ENCODE measurements around the gene FBXO30.
A peak's percentile ranks its signal among the peaks of the same experiment; 100 is the strongest.

Gene FBXO30, protein sequence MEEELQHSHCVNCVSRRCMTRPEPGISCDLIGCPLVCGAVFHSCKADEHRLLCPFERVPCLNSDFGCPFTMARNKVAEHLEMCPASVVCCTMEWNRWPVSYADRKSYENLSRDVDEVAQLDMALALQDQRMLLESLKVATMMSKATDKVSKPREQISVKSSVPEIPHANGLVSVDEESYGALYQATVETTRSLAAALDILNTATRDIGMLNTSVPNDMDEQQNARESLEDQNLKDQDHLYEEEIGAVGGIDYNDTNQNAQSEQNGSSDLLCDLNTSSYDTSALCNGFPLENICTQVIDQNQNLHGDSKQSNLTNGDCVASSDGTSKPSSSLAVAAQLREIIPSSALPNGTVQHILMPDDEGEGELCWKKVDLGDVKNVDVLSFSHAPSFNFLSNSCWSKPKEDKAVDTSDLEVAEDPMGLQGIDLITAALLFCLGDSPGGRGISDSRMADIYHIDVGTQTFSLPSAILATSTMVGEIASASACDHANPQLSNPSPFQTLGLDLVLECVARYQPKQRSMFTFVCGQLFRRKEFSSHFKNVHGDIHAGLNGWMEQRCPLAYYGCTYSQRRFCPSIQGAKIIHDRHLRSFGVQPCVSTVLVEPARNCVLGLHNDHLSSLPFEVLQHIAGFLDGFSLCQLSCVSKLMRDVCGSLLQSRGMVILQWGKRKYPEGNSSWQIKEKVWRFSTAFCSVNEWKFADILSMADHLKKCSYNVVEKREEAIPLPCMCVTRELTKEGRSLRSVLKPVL

DNA sequence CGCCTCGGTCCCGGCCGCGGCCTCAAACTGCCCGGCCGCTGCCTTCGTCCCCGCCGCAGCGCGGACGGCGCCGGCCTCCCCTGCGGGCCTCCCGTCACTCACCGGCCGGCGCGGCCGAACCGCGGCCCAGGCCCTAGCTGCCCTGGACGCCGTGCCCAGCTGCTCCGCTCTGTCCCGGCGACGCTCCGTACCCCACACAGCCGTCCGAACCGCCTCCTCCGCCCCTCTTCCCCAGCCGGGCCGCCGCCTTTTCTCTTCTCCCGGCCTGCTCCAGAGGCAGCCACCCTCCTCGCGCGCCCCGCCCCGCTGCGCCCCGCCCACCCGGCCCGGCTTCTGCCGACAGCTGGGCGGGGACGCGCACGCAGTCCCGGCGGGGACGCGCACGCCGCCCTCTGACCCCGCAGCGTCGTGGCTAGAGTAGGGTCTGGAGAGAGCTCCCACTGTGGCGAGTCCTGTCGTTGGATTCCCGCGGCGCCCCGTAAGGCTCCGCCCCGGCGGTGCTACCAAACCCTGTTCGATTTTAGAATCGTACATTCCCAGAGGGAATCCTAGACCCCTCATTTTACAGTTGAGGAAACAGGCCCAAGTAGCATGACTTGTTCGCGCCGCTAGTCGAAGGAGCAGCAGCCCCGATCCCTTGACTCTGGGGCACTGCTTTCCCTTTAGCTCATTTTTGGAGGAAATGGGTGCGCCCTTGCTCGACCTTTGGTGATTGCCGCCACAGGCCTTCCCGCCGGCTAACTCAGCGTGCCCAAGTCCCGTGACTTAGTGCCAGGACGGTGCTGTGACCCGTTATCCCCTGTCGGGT lies at the start of gene FBXO30:
Gene FBXO30, minus strand, starts transcription at position 295 of the 808 bp plus-strand sequence. CDS start 8,390 bp downstream, outside the sequence.
- peak; percentile 71 for DNase-seq

DNA sequence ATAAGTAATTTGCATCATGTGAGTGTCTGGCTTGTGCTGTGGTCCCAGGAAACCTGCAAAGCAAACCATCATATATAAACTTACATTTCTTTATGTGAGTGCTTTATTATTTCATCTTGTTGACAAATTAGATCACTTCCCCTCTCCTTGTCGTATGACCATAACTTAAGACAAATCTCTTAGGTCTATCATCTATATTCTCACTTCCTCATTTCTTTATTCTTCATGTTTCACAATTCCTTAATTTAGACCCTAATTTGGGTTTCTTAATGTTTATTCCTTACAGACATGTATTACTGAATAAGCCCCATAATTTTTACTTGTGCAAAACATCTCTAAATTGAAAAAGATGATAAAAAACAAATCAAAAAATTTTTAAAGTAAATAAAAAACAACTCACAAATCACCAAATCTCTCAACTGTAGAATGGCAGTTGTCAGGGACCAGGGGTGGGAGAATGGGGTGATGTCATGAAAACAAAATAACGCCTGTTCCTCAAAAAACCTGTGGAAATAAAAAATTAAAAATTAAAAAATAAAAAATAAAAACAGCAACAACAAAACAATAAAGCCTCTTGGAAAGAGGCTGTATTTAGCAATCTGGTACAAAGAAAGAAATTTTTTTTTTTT lies 49.5 kb upstream of the FBXO30 start:
- no peak for DNase-seq

DNA sequence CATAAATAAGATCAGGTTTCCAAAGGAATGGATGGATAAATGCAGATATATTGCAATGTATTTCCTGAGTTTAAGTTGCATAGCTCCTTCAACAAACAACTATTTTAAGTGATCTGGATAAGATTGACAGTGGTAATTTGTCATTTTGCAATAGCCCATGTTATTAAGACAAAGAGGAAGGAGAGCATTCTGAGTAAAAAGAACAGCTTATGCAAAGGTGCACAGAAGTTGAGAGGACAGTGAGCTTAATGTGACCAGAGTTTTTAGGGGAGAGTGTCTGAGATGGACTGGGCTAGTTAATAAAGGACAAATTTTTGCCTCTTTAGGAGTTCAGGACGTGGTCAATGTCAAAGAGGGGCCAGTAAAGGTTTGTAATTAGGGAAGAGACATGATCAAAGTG lies 48.8 kb upstream of the FBXO30 start:
- DNase-seq: no peak

DNA sequence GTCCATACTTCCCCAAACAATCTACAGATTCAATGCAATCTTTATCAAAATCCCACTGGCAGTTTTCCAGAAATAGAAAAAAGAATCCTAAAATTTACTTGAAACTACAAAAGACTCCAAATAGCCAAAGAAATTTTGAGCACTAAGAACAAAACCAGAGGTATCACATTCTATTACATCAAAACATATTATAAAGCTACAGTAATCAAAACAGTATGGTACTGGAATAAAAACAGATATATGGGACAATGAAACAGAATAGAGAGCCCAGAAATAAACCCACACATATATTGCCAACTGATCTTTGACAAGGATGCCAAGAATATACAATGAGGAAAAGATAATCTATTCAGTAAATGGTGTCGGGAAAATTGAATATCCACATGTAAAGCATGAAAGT lies 46.0 kb upstream of the FBXO30 start:
- DNase-seq: no peak

DNA sequence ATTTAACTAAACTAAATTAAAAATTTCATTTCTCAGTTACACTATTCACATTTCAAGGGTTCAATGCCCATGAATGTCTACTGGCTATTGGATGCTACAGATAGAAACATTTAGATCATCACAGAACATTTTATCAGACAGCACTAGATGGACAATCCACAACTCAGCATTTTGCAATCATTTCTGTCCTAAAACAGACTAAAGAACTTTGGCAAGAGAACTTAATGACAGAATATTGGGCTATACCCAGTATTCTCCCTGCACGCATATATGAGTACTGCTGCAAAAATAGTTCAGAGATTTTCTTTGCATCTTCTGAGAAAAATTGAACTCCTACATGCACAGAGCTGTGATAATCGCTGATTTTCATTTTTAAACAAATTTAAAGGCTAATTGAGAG lies 36.1 kb upstream of the FBXO30 start:
- DNase-seq: no peak

DNA sequence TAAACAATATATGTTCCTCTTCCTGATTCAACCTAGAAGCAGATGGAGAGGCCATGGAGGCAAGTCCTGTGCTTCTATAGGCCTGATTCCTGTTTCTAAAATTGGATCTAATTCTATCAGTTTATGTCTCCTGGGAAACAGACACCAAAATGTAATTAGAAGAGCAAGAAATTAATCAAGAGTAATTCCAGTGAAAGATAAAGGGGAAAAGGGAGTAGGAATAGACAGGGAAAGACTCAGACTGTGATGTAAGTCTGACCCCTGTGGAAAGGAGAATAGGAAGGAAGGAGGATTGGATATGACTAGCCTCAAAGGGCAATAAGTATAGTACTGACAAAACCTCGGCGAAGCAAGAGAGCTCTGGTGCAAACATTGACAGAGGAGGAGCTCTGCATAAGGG lies 33.9 kb upstream of the FBXO30 start:
- peak; percentile 40 for DNase-seq

DNA sequence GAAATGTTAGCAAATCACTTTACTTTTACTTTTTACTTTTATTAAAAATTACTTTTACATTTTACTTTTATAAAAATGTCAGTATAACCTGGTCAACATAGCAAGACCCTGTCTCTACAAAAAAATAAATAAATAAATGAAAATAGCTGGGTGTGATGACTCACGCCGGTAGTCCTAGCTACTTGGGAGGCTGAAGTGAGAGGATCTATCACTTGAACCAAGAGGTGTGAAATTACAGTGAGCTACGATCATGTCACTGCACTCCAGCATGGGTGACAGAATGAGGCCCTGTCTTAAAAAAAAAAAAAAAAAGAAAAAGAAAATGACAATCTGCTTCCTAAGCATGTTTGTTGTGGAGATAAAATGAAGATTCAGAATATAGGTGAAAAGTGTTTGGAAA lies 31.0 kb upstream of the FBXO30 start:
- no peak for DNase-seq

DNA sequence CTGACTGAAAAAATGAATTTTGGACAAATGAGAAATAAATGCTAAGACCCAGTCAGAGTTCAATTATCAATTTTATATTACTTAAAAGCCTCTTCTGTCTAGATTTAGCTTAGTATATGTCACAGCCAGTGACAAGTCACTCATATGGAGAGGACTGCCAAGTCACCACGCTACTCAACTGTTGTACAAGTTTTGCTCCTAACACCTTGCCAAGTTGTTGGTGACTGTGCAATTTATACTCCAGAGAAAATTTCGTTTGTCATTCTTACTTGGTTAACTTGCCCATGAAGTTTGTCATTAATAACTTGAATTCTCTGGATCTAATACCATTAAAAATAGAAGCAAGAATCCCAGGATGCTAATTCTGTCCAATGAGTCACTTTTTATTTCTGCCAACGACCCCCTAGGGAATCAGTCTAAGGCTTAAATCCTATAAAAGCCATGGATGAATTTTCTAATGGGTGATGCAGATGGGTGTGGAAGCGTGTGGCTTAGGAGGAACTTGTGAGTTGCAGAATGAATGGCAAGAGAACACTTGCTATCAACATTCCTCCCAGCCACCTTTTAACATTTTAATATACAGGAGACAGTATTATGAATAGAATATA lies 30.4 kb upstream of the FBXO30 start:
- no peak for DNase-seq

DNA sequence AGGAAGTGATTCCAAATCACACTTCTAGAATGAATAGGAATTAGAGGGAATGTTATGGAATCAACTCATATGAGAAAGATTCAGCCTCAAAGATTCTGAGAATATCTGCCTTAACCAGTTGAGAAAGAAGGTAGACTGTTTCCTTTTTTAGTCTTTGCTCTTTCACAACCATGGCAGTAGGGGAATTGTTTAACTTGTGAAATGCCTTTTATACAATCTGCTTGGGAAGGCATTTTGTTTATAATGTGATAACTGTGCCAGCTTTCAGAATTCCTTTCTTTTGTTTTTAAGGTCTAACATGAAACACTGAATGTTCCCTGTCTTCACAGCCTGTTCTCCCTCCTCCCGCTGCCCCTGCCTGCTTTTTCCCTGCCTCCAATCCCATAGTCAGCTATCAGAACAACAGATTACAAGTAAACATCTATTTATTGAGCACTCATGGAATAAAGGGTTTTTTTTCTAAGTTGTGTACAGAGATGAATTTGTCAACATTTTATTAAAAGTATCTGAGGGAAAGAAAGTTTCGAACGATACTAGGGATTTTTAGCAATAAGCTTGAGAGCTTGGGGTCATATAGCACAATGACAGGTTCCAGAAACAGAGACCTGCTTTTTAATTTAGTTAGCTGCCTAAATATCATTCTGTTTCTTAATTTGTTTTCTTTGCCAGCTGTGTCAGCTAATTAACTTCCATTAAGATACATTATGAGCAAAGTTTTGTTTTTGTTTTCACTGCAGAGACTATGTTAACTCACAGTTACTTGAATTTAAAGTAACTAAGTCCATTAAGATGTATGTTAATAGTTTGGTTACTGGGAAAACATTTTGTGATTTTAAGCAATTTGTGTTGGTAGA lies 28.3 kb upstream of the FBXO30 start:
- DNase-seq: no peak

DNA sequence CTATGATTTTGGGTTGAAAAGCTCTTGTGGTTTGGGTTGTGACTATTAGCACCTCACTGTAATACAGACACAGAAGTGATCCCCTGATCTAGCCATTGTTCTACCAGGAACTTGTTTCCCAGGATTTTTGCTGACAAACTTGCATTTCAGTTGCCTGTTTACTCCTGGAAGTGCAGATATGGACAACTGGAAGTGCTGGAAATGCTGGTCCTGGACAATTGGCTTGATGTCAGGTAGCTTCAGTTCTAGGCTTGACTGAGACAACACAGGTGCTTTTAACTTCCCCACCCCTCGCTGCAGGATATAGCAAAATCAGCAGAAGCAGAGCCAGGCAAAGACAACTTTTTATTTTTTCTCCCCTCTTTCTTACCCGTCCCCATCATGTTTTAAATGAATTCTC lies 27.1 kb upstream of the FBXO30 start:
- DNase-seq: no peak

DNA sequence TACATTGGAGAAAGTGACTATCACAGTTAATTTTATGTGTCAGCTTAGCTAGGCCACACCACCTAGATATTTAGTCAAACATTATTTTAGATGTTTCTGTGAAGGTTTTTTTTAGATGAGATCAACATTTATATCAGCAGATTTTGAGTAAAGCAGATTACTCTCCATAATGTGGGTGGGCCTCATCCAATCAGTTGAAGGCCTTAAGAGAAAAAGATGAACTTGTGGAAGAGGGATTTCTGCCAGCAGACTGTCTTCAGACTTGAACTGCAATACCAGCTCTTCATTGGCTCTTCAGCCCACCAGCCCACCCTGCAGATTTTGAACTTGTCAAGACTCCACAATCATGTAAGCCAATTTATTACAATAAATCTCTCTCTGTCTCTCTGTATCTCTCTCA lies 25.1 kb upstream of the FBXO30 start:
- no peak for DNase-seq

DNA sequence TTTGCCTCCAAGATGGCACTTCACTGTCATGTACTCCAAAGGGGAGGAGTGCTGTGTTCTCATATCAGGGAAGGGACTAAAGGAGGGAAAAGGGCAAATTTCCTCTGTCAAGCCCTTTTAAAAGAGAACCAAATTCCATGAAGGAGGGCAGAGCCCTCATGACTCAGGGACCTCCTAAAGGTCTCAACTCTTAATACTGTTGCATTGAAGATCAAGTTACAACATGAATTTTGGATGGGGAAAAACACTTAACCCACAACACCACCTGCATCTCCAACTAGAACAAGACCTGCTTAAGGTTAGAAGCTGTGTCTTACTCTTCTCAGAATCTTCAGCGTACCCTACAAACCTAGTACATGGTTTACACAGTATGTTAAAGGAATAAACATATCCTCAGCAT lies 23.7 kb upstream of the FBXO30 start:
- DNase-seq: no peak

DNA sequence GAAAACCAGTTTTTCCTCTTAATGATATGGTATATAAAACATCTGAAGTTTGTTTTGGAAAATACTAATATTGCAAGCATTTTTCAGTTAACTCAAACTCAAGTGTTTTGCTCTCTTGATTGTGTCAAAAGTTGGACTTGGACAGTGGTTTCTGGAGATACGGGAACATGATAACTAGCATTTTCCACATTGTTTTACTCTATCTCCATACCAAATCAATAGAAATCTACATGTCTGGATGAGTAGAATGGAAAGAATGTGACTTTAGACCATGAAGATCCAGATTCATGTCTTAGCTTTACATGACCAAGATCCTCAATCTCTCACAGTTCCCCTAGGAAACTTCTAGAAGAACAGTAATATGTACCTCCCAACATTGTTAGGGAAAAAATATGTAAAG lies 22.2 kb upstream of the FBXO30 start:
- no peak for DNase-seq

DNA sequence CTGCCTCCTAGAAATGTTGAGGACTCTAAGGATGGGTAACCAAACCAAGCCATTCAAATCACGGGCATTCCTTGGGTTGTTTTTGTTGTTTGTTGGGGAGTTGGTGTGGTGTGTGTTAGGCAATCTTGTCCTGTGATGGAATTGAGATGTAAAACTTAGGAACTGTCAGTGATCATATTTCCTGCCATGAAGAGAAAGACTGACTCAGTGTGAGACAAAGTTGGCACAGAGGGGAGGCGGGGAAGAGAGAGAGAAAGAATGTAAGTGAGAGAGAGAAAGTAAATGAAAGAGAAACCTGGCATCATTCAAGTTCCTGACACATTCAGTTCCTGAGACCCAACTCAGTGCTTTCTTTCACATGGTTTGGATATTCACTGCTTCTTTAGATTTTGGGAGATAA lies 21.6 kb upstream of the FBXO30 start:
- no peak for DNase-seq

DNA sequence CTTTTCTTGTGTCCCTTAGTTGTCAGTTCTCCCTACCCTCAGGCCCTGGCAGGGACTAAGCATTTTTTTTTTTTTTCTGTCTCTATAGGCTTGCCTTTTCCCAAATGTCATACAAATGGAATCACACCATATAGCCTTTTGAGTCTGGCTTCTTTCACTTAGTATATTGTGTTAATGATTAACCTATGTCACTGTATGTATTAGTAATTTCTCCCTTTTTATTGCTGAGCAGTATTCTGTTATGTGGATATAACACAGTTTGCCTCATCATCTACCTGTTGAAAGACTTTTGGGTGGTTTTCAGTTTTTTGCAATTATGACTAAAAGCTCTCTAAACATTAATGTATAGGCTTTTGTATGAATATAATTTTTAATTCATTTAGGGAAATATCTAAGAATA lies 16.0 kb upstream of the FBXO30 start:
- DNase-seq: no peak

DNA sequence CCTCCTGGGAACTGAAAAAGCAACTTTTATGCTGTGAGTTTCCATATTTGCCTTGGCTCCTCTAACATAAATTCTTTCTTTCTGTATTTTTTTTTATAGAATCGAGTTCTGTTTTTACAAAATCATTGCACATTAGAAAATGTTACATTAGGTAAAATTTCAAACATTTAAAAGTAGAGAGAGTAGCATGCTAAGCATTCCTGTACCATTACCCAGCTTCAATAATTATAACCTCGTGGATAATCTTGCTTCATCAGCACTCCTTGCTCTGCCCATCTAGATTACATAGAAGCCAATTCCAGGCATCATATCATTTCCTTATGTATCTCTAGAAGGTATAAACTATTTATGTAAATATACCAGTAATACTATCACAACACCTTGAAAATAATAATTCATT lies 15.4 kb upstream of the FBXO30 start:
- DNase-seq: no peak

DNA sequence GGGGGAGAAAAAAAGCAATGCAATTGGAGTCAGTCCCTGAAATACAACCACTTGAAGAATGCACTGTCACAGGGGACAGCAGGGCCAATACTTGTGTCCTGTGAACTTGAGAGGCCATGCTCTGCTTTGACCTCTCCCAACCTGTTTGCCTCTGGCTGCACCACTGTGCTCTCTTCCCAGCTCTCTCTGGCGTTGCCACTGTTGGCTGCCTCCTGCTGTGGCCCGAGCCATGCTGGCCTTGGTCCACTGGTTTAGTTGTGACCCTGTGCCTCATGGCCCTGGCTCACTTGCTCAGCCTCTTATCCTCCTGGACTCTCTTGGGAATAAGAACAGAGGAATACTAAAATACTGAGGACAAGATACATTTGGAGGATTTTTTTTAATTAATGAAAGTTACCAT lies 14.5 kb upstream of the FBXO30 start:
- no peak for DNase-seq

DNA sequence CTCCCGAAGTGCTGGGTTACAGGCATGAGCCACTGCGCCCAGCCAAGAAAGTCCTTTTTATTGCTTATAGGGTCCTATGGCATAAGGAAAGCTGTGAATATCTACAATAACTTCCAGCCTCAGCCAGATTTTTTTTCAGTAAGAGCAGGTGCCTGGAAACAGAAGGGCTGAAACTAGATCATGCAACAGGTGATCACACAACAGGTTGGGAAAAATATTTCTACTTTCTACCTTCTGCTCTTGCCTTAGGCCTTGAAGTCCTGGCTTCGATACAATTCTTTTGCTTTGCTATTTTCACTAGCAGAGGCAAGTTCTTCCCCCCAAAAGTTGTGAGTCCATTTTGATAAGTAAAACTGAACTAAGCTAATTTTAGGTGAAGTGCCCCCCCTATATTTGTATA lies 9.7 kb upstream of the FBXO30 start:
- DNase-seq: no peak

DNA sequence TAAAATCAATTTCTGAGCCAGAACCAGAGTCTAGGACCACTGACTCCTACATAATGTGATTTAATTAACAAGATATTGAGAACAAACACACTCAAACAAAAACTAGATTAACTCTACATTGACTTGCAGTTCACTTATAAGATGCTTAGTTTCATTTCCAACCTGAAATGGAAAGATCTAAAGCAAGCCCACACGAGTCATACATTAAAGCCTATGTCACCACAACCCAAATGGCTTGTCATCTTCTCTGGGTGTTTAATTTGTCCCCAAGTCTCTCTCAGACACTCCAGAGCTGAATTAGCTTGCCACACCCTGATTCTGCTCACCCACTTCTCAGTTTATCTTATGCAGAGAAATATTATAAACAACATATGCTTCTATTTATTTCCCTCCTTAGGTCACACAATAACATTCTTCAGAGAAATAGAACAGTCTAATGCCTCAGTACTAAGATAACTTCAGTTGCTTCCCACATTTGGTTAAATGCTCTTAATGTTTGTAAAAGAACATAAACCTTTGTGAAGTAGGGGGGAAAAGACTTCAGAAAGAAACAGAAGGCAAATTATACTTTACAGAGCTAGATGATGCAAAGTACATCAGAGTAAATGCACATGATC lies 8.8 kb upstream of the FBXO30 start:
- DNase-seq: no peak

DNA sequence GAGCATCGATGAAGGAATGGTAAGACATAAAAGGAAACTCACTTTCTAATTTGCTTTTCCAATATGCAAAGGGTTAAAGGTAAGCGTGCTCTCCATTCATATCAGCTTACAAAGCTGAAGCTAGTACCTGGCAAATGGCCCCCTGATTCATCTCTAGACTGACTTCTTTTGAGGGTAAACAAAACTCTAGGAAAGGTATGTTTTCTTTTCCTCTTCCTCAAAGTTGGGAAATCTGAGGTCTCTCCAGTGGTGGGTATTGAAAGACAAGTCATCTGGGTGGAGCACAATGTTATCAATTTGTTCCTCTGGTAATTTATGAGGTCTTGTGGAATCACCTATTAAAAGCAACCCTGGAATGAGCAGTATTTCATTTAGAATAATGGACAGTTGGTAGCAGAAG lies 7.9 kb upstream of the FBXO30 start:
- no peak for DNase-seq

DNA sequence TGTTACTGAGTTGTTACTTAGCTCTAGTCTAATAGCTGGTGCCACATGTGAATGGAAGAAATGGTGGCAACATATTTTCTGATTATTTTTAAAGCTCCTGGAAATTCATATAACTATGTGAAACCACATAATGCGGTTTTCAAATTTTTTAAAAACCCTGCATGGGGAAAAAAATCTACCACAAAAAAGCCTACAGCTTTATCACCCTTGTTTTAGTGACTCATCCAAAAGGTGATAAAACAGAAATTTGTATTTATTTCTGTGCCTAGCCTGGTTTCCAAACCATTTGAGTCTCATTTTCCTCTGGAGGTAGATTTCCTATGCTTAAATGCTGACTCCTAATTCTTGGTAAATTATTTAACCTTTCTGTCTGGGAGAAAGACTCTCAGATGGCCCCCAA lies 5.4 kb upstream of the FBXO30 start:
- no peak for DNase-seq

Data from NCI-H1694 treated with DMSO at 0.1 percent for 48 hours (cell line).